T47D (cell line): ENCODE results near the gene MSX1.

Source experiments
- DNase-seq, 2 experiments: peaks; one replicate each; pipeline versions ENCODE4 v3.0.0 to v3.0.0-alpha.2; 2011 to 2012; ENCODE audit warnings: low read depth in 1 of 2, low spot score in 1 of 2
- JUND ChIP-seq: IDR thresholded peaks from 2 replicates; pipeline ENCODE4 v1.6.1; 2012; ENCODE audit warnings: low read depth
- in situ Hi-C: cut with HindIII; loops from 2 replicates; pipeline ENCODE4 v1.10.0; 2016; ENCODE audit warnings: low sequenced_read_pairs, low pct_unique_long_range_greater_than_20kb

MSX1 gene

DNA sequence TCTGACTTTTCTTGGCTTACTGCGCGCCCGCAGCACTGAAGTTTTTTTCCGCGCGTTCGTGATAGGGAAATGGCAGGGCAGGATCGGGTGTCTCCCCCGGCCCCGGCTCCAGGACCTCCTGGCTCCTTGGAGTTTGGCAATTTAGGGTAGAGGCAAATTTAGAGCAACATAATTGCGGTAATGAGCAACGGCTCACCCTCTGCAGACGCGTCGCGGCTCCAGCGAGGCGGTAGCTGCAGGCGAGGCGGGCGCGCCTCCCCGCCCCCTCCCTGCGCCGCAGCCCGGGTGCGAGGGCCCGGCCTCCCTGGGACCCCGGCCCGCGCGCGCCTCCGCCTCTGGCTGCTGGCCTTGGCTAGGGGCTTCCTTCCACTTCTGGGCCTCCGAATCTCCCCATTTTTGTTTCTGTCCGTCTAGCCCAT, 6.2 kb downstream of the MSX1 start:
- TF ChIP-seq JUND: no peak
- DNase-seq: no peak
- in situ Hi-C loops: no loop called here

DNA sequence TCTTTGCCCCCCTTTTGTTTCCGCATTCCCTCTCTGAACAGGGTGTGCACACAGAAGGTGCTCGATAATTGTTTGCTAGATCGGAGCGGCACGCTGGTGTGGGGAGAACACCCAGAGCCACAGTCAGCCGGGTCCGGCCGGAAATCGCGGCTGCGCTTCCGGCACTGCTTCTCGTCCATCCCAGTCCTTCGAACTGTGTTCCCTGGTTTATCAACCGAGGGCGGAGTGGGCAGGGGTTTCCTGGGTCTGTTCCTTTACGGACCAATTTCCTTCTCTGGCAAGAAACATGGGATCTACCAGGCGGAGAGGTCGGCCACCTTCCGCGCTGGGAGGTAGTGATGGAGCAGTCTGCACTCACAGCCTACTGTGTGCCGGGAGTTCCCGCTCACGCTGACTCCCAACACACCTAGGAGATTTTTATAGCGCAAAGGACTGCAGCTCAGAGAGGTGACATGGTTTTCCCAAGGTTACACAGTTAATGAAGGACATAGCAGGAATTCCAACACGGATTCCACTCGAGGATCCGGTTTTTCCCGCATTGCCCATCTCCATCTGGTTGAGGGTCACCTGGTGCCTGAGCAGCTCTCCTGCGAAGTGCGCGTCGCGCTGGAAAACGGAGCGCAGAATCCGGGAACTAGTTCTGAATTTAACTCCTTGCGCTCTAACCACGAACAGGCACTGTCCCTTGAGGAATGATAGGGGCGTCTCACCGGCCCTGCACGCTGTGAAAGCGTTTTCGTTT, 6.8 kb downstream of the MSX1 start:
- no peak for TF ChIP-seq JUND
- in situ Hi-C loops: no loop called here
- no peak for DNase-seq

DNA sequence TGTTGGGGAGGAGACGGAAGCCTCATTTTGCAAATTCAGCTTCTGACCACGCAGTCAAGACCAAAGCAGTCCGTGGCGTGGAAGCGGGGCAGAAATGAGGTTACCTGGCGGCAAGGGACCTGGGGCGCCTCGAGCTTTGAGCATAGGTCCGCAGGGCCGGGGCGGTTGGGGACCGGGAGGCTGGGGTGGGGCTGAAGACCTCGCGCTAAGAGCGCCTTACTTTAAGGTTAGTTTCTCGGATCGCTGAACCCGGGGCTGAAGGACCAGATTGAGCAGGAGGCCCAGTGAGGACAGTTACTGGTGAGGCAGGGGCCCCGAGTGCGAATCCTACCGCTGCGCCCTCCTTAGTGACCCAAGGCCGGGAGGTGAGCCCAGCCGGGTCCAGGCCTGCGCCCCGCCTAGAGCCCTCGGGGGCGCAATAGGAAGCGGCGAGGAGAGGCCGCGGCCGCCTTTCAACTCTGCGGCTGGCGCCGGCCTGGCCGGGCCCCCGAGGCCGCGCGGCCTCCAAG, 7.5 kb downstream of the MSX1 start:
- in situ Hi-C loops: no loop called here
- no peak for TF ChIP-seq JUND
- no peak for DNase-seq

DNA sequence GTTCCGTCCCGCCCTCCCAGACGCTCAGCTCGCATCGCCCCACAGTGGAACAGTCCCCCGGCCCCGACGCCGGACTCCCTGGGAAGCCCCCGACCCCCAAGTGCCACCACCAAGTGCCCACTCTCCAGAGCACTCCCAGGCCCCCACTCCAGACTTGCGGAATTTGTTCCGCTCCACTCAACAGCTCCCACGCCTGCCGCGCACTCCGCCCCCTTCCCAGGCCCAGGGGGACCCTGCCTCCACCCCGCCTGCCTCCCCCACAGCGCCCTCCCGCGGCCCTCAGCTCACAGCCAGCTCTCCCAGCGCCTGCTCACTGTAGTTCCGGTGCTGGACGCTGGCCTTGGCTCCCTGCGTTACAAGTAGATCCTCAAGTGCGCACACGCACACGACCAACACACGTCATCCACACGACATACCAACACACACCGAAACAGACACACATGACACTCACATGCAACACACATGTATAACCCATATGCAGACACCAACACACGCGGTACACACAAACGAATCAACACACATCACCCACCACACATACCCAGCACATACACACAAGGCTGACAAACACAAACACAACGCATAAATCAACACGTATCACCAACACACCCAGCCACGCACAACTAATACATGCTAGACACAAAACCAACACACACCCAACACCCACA, 8.0 kb downstream of the MSX1 start:
- TF ChIP-seq JUND: no peak
- in situ Hi-C loops: no loop called here
- no peak for DNase-seq

DNA sequence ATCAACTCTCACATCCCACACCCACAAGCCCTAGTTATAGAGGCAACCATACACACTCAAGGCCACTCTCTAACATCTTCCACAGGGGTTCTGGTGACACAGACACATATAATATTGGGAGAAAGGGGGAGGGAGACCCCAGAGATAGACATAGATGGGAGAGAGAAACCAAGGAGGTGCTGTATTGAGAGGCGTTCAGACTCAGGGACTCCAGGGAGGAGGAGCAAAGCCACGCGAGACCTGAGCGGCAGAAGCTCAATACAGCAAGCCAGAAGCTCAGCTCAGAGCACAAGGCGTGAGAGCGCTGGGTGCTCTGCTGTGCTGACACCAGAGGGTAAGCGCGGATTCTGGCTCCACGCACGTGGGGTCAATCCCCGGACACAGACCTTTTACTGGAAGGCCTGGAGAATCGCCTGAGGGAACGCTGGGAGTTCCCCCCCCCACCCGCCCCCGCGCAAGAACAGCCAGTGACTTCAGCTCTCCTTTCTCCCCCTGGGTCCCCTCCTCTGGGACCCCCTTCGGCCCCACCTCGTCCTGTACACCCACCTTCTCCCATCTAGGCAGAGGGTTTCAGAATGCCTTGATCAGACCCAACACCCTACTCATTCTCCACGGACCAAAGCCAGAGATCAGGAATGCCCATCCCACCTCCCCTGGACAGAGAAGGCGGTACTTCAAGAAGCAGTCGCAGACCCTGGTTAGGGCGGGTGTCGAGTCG, 8.7 kb downstream of the MSX1 start:
- peak in 1 of 2 experiments; percentile 32 for DNase-seq
- no peak for TF ChIP-seq JUND
- in situ Hi-C loops: no loop called here

DNA sequence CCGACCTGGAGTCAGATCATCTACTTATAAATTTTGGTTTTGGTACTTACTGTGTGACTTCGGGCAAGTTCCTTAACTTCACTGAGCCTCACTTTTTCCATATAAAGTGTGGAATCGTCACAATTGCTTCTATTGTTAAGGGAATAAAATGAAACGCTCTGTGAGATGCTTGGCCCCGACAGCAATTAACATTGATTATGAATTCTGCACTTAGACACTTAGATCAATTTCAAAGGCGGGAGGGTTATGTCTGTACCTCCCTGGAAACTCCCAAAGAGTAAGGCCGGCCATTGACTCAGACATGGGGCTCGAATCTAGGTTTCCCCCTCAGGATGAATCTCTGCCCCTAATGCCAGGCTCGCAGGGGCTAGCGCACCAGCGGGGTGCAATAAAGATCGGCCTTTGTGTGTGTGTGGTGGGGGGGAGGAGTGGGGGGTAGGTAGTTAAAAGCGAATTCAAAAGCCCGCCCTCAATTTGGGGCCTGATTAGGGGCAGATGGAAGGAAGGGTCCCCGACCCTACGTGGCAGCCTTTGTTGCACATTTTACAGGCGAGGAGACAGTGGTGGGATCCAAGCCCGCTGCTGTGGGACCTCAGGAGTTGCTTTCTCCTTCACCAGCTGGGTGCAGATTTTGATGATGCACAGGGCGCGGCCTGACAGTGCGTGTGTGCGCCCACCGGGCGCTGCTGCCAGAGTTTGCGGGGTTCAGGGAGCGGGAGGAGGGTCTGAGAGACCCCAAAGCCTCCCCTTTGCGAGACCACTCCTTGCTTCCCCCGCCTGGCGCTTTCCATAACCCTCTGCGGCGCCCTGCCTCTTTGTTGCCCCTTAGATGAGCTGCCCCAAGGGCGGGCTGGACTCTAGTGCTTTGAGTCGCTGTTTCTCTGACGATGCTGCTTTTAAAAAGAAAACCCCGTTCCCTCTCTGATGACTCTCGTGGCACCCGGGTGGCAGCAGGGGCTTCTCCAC, 9.6 kb downstream of the MSX1 start:
- TF ChIP-seq JUND: no peak
- DNase-seq: no peak
- in situ Hi-C loops: no loop called here

DNA sequence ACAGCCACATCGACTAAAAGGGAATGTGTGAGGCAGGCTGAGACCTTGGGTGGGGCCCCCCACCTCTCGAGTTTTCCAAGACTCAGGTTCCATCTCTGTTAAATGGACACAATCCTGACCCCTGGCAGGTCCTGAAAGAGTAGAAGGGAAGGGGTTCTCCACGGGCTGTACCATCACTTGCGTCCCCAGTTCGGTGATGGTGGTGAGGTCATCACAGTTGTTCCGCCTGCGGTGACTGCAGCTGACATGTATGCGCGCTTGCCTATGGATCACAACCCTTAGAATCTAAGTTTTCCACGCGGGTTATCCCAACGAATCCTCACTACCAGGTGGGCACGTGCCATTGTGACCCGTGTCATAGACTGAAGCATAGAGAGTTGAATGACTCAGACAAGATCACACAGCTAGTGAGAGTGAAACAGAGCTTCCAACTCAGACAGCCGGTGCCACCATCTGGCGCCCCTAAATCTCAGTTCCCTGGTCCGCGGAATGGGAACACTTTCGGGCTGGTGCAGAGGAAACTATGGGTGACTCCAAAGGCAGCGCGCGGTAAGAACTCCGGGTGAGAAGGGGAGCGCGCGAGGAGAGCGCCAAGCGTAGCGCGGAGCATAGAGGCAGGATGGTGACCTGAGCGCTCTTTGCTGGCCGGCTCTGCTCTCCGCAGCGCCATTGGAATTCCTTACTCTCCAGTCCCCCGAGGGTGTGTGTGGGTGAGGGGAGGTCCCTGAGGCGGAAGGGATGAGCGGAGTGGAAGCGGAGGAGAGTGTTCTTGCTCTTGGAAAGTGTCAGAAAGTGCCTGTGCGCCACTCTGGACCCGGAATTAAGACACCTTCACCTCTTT, 10.5 kb downstream of the MSX1 start:
- in situ Hi-C loops: no loop called here
- DNase-seq: peak in 1 of 2 experiments; percentile 7
- no peak for TF ChIP-seq JUND

DNA sequence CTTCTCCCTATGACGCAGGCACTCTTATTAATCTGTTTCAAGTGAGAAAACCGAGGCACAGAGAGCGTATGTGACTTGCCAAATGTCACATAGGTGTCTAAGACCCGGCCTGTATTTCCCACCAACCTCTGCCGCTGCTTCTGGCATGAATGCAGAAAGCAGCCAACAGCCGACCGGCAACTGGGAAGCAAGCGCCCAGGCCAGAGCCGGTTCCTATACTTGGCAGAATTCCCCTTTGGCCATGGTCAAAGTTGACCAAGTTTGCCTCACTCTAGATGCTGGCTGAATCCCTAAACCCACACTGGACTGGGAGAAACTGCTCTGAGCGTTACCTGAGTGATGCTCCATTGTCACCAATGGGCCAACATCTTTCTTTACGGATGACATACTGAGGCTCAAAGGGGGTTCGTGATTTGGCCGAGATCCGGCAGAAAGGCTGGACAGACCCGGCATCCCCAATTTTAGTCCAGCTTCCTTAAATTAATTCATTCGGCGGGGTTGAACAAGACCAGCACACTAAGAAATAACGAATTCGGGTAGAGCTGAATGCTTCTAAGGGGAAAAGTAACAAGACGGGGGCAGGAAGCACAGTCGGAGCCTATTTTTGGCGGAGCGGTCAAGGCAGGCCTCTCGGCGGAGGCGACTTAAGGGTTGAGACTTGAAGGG, 11.2 kb downstream of the MSX1 start:
- DNase-seq: no peak
- in situ Hi-C loops: no loop called here
- no peak for TF ChIP-seq JUND

DNA sequence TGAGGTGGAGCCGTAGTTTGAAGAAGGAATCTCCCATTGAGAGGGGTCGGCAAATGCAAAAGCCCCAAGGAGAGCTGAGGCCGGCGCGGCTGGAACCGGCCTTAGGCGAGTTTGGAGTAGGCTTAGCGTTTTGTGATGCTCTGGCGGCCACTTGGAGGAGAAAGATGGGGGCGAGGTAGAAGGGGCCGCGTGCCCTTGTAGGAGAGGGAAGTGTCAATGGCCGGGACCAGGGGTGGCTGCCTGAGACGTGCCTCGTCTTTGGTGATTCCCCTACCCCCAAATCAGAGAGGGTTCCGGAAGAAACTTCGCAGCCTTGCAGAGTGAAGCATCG, 11.7 kb downstream of the MSX1 start:
- no peak for DNase-seq
- in situ Hi-C loops: no loop called here
- TF ChIP-seq JUND: no peak

DNA sequence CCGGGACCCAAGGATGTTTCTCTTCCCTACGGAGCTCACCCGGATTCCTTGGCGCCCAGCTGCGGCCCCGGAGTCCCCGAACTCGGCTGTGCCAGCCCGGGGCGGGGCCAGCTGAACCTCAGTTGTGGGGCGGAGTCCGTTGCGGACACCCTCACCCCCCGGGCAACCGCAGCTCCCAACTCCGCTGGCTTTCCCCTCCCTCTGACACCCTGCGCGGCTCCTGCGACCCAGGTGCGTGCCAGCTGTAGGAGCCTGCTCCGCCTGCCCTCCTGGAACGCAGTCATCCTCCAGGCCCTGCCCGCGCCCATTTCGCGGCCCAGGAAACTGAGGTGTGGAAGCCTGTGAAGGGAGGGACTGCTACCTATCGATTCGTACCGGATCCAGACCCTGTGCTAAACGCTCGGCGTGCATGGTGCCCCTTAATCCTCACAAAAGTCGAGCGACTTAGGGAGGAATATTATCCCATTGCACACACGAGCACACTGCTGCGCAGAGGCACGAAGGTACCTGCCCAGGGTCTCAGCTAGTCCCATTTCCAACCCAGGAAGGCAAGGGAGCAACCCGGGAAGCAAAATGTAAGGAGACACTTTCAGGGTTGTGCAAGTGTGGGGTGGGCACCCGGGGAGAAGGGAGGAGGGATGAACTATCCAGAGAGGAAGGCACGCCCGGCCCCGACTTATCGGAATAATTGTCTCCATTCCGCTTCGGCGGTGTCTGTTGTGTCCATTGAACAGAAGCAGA, 12.3 kb downstream of the MSX1 start:
- in situ Hi-C loops: no loop called here
- no peak for DNase-seq
- TF ChIP-seq JUND: no peak
